Hematopoietic multipotent progenitor cell treated with erythropoietin and hydrocortisone succinate and interleukin-3 and kit ligand, for 17 days (in vitro differentiated cells): ENCODE measurements around the gene RABGAP1L.
"Not testable (repeated sequence)": the region's sequence is repeated elsewhere in the genome, so short reads cannot be mapped to it uniquely, and the experiment has no call there.

Experiments
- DNase-seq: peaks from one replicate; pipeline ENCODE4 v3.0.0-alpha.2; 2015; ENCODE audit warnings: low spot score

RABGAP1L gene

GRCh38 chr1:174880171-174880570 is 720.9 kb downstream of the RABGAP1L start:
- DNase-seq: no peak

GRCh38 chr1:174883409-174883808 is 724.1 kb downstream of the RABGAP1L start:
- DNase-seq: peak; percentile 49

DNA sequence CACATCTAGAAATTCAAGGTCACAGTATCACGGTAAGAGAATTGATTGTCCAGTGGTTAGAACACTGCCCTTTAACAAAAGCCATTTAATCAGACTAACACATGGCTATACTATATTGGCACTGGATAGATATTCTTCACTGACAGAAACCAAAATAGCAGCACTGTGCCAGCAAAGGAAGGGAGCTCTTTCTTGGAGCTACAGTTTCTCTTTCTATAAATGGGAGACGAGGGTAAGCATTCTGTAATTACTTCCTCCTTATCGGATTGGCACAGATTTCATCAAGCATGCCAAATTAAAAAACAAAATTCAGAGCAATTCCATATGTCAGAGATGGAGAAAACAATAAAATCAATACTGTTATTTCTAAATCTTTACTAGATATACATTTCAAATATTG is 724.7 kb downstream of the RABGAP1L start:
- DNase-seq: no peak

GRCh38 chr1:174884566-174884965 is 725.2 kb downstream of the RABGAP1L start:
- DNase-seq: no peak

DNA sequence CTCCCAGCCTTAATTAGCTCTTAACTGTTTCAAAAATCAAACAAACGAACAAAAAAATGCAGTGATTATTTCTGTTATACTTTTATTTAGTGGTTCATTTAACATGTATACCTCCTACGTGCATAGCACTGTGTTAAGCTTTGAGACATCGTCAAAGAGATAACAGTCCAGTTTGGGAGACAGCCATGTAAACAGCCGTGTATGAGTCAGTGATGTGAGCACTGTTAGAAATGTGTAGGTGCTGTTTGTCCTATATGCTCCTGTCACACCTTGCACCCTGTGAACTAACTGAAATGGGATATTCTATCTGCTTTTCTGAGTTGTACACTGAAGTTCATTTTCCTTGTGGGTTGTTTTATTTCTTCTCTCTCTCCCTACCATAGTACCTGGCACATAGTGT is 730.7 kb downstream of the RABGAP1L start:
- DNase-seq: peak; percentile 24

GRCh38 chr1:174892016-174892415 is 732.7 kb downstream of the RABGAP1L start:
- no peak for DNase-seq

DNA sequence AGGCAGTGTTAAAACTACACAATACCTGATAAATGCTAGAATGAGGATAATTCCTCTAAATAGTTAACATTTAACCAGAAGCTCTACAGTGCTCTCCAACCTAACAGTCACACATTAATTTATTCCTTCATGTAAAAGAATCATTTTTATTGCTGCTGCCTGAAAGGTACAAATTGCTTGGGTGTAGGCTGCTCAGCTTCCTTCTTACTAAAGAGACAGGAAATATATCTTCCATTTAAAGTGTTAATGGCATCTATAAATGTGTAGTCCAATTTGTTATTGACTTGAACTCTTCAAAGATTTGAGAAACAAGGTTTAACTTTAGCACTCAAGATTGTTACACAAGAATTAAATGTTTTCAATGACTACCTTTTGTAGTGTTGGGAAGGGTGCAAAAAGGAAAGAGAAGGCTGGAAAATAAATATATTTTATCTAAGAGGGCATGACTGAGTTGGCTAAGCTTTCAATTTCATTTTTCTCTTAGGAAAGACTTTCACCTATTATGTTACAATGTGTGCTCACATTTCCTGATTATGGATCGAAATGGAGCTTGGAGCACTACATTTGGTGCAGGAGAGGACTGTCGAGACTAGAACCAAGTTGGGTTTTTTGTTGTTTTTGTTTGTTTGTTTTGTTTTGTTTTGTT is 734.9 kb downstream of the RABGAP1L start:
- DNase-seq: no peak

DNA sequence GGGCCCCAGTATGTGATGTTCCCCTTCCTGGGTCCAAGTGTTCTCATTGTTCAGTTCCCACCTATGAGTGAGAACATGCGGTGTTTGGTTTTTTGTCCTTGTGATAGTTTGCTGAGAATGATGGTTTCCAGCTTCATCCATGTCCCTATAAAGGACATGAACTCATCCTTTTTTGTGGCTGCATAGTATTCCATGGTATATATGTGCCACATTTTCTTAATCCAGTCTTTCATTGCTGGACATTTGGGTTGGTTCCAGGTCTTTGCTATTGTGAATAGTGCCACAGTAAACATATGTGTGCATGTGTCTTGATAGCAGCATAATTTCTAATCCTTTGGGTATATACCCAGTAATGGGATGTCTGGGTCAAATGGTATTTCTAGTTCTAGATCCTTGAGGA is 736.3 kb downstream of the RABGAP1L start:
- not testable (repeated sequence) for DNase-seq

- DNase-seq: no peak
Measured at GRCh38 chr1:174898102-174898797, 738.9 kb downstream of the RABGAP1L start.

- DNase-seq: no peak
Measured at GRCh38 chr1:174900317-174900716, 741.0 kb downstream of the RABGAP1L start.

- no peak for DNase-seq
Measured at GRCh38 chr1:174902531-174903099, 743.3 kb downstream of the RABGAP1L start.

DNA sequence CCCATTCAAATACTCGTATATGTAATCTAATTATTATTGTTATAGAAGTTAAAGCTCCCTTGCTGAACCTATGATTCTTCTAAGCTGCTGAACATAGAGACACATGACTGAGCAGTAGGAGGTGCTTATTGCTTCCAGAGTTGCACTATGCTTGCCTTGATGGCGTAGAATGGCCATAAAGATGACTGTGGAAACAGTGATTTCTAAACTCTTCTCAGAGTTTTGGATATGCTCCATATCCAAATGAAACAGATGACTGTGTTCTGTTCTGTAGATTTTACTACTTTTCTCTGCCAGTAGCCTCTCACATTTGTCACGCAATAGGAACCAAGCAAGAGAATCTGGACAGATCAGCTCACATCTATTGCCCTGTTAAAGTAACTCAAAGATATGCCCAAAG is 752.3 kb downstream of the RABGAP1L start:
- no peak for DNase-seq

DNA sequence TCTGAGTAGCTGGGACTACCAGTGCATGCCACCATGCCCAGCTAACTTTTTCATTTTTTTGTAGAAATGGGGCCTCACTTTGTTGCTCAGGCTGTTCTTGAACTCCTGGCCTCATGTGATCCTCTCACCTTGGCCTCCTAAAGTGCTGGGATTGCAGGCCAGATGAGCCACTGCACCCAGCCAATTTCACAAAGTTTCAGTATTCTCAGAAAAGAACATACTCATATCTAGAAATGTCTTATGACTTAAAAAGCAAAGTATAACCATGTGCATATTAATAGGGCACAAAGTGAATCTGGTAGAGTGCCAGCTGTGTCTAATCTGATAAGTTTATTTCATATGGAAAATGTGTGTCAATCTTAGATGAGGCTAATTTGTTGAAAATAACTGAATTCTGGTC is 752.9 kb downstream of the RABGAP1L start:
- no peak for DNase-seq

DNA sequence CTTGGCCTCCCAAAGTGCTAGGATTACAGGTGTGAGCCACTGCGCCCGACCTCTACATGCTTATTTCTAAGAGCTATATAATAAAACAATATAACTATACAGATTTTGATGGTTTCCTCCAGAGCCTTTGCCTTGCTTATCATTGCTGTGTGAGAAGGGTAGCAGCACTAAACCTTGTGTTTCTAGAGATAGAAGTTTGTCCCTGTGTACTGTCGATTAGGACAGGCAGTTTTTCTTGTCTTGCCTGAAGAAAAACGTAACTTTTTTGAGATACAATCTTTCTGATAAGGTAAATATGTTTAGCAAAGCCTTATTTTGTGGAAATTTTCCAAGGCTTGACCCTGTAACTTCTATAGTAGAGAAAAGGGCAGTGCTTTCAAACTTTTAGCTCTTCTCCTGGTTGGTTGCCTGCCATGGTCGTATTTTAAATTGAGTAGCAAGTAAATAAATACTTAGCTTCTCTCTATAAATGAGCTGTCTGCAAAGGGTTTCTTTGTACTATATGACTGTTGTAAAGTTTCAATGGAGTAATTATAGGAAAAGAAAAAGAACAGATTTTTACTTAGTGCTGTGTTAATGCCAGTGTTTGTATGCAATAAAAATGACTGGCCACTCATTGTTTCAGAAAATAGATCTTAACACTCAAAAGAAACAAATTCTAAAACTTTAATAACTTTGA is 754.0 kb downstream of the RABGAP1L start:
- DNase-seq: no peak

DNA sequence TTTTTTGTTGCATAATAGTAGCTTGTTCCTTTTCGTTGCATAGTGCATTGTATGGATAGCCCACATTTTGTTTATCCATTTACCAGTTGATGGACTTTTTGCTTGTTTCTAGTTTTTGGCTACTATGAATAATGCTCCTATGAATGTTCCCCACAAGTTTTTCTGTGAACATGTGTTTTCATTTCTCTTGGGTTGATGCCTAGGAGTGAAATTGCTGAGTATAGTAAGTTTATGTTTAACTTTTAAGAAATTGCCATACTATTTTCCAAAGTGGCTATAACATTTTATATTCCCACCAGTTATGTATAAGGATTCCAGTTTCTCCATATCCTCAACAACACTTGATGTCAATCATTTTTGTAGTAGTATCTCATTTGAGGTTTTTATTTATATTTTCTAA is 755.7 kb downstream of the RABGAP1L start:
- DNase-seq: no peak

- DNase-seq: no peak
Measured at GRCh38 chr1:174916846-174917245, 757.5 kb downstream of the RABGAP1L start.

DNA sequence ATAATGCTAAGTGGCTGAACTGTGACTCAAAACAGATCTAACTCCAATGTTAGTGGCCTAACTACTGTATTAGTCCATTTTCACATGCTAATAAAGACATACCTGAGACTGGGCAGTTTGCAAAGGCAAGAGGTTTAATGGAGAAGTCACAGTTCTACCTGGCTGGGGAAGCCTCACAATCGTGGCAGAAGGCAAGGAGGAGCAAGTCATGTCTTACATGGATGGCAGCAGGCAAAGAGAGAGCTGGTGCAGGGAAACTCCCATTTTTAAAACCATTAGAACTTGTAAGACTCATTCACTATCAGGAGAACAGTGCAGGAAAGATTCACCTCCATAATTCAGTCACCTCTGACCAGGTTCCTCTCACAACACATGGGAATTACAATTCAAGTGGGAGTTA is 760.8 kb downstream of the RABGAP1L start:
- DNase-seq: no peak

DNA sequence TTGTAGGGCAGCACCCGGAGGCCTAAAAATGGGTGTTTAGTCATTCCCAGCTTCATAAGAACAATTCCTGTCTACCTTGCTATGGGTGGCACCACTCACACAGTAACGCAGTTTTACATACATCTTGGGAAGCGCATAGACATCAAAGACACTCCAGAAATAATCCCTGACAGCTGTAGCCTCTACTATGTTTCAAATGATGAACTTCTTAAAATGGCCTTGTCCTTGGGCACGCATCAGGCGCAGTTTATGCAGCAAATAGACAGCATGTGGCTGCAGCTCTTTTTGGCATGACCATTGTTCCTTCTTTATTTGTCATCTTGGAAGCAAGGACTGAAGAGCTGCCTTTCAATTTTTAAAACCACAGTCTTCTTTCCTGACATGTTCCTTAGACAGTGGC is 762.8 kb downstream of the RABGAP1L start:
- no peak for DNase-seq

GRCh38 chr1:174923820-174924219 is 764.5 kb downstream of the RABGAP1L start:
- no peak for DNase-seq

GRCh38 chr1:174928541-174928940 is 769.2 kb downstream of the RABGAP1L start:
- no peak for DNase-seq

DNA sequence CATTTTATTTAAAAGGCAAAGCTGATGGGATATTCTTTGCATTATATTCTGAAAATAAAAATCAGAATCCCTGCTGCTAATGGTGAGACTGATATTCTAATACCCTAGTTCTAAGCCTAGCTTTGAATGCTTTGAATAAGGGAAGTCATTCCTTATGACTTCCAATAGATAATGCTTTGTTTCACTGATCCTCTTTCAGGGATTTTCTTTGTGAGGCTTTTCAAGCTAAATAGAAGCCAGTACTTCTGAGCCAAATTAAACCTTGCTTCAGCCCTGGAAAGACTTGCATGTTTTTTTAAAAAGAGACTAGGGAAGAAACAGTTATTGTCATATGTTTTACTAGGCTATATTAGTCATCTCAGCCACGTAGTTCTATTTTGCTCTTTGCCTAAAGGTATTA is 771.9 kb downstream of the RABGAP1L start:
- DNase-seq: no peak

DNA sequence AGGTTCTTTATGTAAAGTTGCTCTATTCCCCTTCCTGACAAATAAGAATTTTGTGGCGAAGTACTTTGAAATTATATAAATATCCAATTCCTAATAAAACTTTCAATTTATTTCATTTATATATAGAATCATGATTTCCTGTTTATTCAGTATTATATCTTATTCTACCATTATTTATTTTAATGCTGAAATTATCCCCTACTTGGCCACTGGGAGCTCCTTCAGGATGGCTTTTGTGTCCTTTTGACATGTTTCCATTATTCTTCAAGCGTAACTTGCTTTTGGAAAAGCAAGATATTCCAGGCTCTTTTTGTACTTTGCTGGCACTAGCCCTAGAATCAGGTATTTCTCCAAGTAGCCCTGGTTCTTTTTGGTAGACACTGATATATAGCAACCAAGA is 773.3 kb downstream of the RABGAP1L start:
- no peak for DNase-seq
